Measurements from ENCODE around the gene EFHD1. TPM values are rescaled to one million over a fixed set of nuclear protein-coding genes. Genes with fewer than 3 reads are reported as not detected.
A peak's percentile ranks its signal among the peaks of the same experiment; 100 is the strongest.

Gene EFHD1
- total and polyA plus RNA-seq, 2 experiments from 2014 or later = 3.4 to 6.4 TPM

GRCh38 chr2:232623768-232624765 is 9.3 kb upstream of the EFHD1 start:
- H3K36me3 ChIP-seq (ENCODE audit: insufficient read depth) = no peaks in the 10 kb centered on the region
- H3K27me3 ChIP-seq (ENCODE audit: insufficient read depth) = no peaks in the 10 kb centered on the region
- H4K20me1 ChIP-seq (replicated peaks; ENCODE audit: insufficient read depth) = no peaks in the 10 kb centered on the region
- H3K4me1 ChIP-seq (ENCODE audit: insufficient read depth) = no peaks in the 10 kb centered on the region
- Mint-ChIP-seq H3K27me3 (ENCODE audit: insufficient read depth, low read depth, poor library complexity) (no peaks in the 10 kb centered on the region), H3K36me3 (ENCODE audit: low read depth) (no peaks in the 10 kb centered on the region), H3K4me3 (no peak overlapping the region), H3K4me1 (peaks cover 8% of the 10 kb centered on the region), H3K27ac (no peak overlapping the region), H3K9me3 (no peaks in the 10 kb centered on the region)
- ATAC-seq = peak; percentile 50
- H2AFZ ChIP-seq = peak overlapping the region; percentile 43; the same call in 1 of the 2 replicates
- no peak overlapping the region for H3K27ac ChIP-seq (ENCODE audit: low read depth)
- TF ChIP-seq ZNF114 (CRISPR knock-in tag; IDR thresholded peaks at IDR 0.05) (no peak), CTCF (conservative IDR thresholded peaks at IDR 0.05; ENCODE audit: low read depth in 2 of 2) (no peak), ZNF331 (CRISPR knock-in tag; IDR thresholded peaks at IDR 0.05; ENCODE audit: low read depth) (no peak), POLR2AphosphoS5 (IDR thresholded peaks at IDR 0.05; ENCODE audit: low read depth) (no peak), EZH2 (IDR thresholded peaks at IDR 0.05; ENCODE audit: low read depth, unreplicated experiment) (no peak), JUNB (IDR thresholded peaks at IDR 0.05; ENCODE audit: unreplicated experiment) (no peak), ZNF462 (CRISPR knock-in tag; IDR thresholded peaks at IDR 0.05) (no peak), CREB1 (CRISPR knock-in tag; IDR thresholded peaks at IDR 0.05; ENCODE audit: low read depth) (no peak), EZH2phosphoT487 (IDR thresholded peaks at IDR 0.05; ENCODE audit: unreplicated experiment) (no peak), NANOG (IDR thresholded peaks at IDR 0.05; ENCODE audit: borderline replicate concordance) (no peak), ETS1 (IDR thresholded peaks at IDR 0.05) (no peak), STAT1 (IDR thresholded peaks at IDR 0.05; ENCODE audit: unreplicated experiment) (no peak), REST (IDR thresholded peaks at IDR 0.05; ENCODE audit: unreplicated experiment) (no peak)
- H3F3A ChIP-seq (replicated peaks; ENCODE audit: low read depth) = no peaks in the 10 kb centered on the region
- no peak overlapping the region for H3K4me2 ChIP-seq
- H3K9me2 ChIP-seq (ENCODE audit: insufficient read depth) = no peaks in the 10 kb centered on the region
- DNase-seq (ENCODE audit: low spot score) = no peak
- no peaks in the 10 kb centered on the region for H3K79me2 ChIP-seq (replicated peaks; ENCODE audit: insufficient read depth)
- no peak overlapping the region for H3K4me3 ChIP-seq

All from GM23338 (cell line).